NCI-H345 (cell line): ENCODE results near the gene SELPLG.
"Not testable (repeated sequence)": the region's sequence is repeated elsewhere in the genome, so short reads cannot be mapped to it uniquely, and the experiment has no call there.

Experiments used
- DNase-seq: peaks from one replicate; lab custom pipeline; 2025; lab: John Stamatoyannopoulos, UW

Gene SELPLG

DNA sequence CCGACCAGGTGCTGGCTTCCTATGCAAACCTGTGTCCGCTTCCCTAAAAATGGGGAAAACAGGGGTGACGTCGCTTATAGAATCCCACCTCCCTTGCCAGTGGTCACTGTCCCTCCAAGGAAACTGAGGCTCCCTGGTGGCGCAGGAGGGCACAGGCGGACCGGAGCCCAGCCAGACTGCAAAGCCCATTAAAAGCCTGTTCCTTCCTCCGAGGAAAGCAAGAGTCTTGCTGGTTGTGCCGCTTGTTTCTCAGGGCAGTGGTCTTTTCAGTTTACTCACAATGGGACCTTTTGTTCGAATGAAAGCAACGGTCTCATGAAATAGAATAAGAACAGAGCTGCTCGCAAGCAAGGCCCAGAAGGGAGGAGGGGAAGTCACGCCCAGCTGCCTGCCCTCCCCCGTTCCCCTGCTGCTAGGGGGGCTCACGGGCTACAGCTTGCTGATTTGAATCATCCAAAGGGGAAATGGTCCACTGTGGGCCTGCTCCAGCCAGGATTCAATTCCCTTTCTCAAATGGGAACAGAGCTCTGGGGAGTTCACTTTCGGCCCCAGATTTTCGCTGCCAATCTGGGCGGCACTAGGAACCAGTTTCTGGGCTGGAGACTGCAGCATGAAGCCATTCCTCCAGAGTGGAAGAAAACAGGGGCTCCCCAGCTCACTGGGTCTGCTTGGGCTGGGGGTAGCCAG, 4.6 kb upstream of the SELPLG start:
- DNase-seq = no peak

DNA sequence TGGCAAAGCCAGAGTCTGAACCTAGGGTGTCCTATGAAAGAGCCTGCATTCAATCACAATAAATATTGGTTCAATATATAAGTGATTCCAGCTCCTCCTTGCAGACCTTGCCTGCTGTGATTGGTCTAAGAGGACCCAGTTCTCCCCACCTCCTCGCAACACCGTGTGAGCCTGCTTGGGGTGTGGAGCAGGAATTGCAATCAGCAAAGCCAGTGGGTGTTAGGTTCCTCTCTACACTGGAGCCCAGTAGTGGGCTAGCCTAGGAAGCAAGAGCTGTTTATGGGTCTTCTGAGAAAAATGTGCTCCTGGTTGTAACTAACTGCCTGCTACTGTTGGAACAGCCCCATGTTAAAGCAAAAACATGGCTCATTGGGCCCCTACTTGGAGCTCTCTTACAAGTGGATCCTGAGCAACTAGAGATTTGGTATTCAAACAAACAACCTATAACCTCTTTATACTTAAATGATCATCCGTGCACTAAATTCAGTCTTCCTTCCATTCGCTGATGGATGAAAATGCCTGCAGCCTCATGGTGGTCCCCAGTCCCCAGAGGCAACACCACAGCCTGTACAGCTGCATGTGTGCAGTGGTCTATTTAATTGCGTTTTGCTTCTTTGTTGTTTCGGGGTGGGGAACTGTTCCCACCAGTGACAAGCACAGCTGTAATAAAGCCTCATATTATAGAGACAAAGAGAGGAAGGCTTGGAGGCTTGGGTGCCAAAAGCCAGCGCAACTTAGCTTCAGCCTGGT, 3.7 kb upstream of the SELPLG start:
- no peak for DNase-seq

DNA sequence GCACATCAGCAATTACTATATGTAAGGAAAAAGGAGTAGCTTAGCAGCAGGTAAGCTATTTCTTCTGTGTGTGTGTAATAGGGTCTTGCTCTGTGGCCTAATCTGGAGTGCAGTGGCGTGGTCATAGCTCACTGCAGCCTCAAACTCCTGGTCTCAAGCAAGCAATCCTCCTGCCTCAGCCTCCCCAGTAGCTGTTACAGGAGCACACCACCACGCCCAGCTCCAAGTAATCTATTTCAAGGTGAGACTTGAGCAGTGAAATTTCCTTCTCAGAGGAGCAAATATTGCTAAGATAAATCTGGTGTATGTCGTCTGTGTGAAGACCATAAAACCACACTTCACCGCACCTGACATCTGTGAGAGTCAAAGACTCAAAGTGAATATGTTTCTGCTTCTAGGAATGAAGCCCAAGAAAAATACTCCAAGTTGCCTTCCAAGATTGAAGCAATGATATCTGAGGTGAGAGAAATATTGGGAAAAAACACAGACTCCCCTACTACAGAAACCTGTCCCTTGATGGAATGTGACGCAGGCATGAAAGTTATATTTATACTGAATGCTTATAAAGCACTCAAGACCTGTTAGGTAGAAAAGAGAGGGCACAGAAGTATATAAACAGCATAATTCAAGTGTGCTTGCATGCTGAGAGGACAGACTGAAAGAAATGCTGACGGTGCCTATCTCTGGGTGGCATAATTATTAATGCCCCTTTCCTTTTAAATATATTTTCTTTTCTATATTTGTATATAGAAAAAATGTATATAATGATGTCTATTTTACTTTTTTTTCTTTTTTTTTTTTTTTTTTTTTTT, 2.5 kb upstream of the SELPLG start:
- no peak for DNase-seq

DNA sequence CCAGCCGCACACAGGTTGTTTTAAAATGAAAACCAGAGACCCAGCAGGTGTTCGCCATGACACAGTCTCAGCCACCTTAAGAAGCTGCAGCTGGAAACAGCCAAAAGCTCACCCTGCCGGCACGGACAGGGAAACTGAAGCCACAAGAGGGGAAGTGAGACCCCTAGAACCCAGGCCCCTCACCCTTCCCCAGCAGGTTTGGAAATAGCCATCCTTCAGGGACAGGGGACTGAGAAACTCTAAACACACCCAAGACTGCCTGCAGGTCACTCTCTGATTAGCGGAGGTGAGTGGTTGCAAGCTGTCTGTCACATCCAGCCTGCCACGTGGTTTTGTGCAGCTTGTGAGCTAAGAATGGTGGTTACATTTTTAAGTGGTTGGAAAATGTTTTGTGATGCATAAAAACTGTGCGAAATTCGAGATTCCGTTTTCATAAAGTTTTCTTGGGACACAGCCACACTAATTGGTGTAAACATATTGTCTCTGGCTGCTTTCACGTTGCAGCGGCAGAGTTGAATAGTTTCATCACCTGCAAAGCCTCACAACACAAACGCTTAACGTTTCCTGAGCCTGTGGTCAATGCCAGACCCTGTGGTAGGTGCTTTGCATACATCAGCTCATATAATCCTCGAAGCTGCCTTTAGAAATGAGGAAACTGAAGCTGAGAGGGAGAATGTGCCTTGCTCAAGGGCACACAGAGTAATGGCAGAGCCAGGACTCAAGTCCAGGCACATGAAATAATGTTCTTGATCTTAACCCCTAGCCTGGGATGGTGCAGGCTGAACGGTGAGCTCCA, 1.7 kb upstream of the SELPLG start:
- DNase-seq = no peak

DNA sequence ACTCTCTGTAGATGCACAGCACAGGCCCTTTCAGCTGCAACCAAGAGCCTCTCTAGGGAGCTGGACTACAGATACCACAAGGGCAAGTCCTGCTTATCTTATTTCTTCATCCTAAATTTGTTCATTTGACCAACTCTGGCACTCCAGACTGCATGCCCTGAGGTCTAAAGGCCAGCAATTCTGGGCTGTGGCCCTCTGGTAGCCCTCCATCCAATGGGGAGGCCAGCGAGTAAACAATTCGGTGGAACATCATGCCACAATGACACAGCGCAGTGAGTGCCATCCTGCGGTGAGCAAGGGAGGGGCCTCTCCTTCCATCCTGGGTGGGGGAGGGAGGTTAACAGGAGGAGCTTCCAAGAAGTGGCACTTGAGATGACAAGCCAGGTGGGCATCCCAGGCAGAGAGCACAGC, 652 bp upstream of the SELPLG start:
- peak; percentile 72 for DNase-seq

DNA sequence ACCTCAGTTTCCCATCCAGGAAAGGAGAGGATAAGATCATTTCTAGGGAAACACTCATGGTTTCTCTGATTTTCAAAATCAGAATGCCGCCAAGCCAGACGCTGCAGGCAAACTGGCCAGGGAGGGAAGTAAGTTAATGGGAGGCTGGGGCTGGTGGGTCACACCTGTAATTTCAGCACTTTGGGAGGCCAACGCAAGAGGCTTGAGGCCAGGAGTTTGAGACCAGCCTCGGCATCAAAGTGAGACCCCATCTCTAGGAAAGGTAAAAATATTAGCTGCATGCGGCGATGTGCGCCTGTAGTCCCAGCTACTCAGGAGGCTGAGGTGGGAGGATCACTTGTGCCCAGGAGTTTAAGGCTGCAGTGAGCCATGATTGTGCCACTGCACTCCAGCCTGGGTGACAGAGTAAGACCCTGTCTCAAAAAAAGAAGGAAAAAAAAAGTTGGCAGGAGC, 587 bp downstream of the SELPLG start:
- no peak for DNase-seq

DNA sequence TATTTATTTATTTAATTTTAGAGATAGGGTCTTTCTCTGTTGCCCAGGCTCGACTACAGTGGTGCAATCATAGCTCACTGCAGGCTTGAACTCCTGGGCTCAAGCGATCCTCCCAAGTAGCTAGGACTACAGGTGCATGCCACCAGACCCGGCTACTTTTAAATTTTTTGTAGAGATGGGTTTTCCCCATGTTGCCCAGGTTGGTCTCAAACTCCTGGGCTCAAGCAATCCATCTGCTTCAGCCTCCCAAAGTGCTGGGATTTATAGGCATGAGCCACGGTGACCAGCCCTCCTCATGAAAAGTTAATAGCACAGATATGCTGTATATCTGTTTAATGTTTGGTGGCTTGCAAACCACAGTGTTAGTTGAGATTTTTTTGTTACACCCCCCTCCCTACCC, 2.4 kb downstream of the SELPLG start:
- DNase-seq = not testable (repeated sequence)

DNA sequence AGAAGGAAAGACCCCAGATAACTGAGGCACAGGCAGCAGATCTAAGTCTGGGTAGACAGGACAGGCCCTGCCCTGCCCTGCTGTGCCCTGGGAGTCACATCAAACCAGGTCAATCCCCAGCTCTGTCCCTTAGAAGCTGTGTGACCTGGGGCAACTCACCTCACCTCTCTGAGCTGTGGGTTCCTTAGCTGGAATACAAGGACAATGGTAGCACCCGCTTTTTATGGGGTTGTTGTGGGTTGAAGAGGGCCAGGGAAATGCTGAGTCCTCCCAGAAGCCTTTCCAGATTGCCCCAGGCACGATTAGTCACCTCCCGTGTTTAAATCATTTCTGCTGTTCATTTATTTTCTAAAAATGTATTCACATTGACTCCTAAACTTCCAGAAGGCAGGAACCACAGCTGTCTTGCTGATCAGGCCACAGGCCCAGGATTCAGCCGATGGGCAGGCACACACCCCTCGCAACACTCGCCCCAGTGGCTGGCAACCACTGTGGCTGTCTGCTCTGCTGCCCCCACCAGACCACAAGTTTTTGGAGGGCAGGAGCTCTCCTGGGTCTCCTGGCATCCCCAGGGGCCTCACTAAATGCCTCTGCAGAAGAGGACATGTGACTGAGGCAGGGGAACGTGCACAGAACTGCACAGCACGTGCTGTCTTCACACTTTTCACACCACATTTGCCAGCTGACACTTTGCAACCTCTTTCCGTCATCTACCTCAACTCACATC, 3.0 kb downstream of the SELPLG start:
- DNase-seq = no peak

DNA sequence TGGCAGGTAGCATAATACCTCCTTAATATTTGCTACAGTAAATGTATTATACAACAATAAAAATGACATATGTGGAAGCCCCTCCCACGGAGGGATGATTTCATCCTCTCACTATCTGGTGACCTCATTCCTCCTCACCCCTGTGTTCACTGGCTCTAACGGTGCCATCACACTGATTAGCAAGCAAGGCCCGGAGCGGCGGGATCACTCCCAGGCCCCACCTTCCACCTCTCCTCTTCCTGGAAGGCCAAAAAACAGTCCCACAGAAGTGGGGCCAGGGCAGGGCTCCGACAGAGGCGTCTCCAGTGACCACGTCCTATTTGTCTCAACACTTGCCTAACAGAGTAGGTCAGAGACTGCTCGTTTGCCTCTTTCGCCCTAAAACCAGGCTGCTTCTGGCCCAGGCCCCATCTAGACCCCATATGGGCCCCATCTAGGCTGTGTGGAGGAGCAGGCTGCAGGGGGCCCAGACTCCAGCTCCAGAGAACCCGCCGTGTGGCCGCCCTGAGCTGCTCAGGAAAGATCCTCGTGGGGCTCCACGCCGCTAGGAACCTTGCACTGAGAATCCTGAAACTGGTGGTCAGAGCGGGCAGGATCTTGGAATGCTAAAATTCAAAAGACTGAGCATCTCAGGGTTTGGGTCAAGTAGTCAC, 3.7 kb downstream of the SELPLG start:
- no peak for DNase-seq

DNA sequence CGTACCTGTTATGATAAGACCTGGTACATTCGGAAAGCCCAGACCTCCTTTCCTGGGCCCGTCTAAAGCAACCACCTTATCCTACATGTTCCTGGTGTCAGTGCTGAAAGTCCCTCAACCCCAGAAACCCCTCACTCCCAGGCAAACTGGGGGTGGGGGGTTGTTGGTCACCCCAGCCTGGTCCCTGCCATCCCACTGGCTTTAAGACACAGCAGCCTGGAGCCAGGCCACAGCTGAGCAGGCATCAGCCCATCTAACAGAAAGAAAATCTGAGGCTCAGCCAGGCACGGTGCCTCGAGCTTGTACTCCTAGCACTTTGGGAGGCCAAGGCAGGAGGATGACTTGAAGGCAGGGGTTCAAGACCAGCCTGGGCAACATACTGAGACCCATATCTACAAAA, 4.5 kb downstream of the SELPLG start:
- no peak for DNase-seq

DNA sequence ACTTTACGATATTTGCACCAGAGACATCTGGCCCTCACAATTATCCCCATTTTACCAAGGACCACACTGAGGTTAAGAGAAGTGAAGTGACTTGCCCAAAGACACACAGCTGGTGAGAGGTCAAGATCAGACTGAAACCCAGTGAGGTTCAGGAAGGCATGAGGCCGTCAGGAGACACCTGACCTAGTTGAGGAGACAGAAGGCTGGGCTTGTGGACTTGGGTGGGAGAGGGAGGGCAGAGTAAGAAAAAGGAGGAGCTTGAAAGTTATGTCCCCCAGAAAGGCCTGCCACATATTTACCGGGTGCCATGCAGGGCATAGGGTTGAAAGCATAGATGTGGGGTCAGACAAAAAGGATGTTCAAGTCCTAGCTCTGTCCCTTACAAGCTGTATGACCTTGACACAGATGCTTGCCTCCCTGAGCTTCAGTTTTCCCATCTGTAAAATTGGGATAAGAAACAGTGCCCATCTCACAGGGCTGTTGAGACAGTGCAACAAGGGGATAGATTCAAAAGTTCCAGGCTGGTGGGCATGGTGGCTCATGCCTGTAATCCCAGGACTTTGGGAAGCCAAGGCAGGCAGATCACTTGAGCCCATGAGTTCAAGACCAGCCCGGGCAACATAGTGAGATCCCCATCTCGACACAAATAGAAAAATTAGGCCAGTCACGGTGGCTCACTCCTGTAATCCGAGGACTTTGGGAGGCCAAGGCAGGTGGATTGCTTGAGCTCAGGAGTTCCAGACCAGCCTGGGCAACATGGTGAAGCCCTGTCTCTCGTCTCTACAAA, 6.4 kb downstream of the SELPLG start:
- DNase-seq = no peak

DNA sequence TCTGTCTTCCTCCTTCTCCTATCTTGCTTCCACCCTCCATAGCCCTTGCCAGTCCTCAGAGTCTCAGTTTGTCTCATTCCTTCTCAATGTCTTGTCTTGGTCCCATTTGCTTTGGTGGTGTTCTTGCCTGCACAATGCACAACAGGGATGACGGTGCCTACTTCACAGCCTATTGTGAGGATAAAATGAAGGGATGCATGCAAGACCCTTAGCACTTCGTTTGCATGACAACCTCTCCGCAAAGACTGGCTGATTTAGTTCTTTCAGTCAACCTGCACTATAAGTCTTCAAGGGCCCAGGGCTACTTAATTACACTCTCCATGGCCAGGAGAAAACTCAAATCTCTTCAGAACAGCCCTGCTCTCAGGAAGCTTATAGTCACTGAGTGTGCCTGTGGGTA, 8.5 kb downstream of the SELPLG start:
- DNase-seq = no peak

DNA sequence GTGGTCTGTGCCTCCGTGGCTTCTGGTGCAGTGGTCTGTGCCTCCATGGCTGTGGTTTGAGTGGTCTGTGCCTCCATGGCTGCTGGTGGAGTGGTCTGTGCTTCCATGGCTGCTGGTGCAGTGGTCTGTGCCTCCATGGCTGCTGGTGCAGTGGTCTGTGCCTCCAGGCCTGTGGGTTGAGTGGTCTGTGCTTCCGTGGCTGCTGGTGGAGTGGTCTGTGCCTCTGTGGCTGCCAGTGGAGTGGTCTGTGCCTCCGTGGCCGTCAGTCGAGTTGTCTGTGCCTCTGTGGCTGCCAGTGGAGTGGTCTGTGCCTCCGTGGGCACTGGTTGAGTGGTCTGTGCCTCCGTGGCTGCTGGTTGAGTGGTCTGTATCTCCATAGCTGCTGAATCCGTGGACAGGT, 10.1 kb downstream of the SELPLG start:
- no peak for DNase-seq

DNA sequence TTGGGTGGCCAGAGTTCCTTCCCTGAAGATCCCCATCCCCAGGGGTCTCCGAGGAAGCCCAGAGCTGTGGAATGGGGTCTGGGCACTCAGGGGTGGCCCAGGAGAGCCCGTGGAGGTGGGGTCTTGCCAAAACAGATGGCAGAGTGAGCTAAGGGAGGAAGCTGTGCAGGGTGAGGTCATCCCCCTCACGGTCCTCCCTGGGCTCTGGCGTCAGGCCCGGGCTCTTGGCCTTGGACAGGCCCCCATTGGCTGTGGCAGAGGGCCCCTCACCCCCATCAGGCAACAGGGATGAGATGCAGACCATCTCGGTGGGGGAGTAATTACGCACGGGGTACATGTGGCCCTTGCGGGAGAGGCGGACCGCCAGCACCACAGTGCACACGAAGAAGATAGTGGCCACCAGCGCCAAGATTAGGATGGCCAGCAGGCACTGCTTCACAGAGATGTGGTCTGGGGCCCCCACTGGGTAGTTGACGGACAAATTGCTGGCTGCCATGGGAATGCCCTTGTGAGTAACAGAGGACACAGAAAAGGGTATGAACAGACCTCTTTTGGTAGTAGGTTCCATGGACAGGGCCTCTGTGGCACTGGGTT, 10.7 kb downstream of the SELPLG start:
- no peak for DNase-seq

DNA sequence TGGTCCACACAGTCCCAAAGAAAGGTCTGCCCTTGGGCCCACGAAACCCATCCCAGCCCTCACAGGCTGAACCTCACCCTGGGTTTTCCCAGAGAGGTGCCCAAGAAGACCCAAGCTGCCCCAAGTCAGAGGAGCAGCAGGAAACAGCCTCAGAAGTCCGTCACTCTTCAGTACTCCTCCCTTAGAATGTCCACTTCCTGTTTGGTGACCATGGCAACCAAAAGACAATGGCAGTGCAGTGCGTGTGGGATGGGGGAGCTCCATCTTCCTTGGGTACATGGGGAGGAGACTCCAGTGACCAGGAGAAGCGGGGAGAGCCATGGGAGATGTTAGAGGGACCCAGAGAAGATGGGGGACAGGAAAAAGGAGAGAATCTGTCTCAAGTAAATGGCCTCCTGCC, 11.3 kb downstream of the SELPLG start:
- no peak for DNase-seq

DNA sequence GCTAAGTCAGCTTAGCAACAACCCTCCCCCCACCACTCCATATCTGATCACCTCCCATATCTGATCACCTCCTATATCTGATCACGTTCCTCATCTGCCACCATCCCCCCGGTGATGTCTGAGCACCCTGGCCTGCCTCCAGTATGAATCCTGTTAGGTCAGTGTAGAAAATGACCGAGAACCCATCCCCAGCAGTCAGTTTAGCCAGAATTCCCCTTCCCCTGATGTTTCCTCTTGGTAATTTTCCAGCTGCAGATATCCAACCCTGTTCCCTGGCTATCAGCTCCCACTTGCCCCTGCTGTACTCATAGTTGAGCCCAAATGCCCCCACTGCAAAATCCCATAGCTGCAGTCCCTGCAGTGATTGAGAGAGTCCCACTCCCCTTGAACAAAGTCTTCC, 12.5 kb downstream of the SELPLG start:
- DNase-seq = no peak

DNA sequence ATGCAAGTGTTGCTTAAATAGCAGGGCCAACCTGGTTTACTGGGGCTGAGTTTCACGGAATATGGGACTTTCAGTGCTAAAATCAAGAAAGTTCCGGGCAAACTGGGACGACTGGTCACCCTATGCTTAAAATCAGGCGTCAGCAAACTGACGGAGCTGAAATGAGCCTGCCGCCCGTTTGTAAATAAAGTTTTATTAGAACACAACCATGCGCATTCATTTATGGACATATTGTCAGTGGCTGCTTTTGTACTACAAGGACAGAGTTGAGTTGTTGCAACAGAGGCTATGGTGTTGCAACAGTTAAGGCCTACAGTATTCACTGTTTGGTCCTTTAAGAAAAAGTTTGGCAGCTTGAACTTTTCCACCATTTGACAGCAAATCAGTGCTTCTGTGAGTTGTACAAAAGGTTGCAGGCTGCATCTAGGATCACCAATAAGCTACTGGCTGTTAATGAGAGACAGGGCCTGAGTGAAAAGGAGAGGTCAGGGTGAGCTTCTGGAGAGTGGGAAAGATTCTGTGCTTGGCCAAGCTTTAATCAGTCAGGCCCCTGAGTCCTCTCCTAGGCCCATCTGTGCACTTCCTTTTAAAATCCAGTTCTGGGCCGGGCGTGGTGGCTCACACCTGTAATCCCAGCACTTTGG, 13.3 kb downstream of the SELPLG start:
- no peak for DNase-seq

DNA sequence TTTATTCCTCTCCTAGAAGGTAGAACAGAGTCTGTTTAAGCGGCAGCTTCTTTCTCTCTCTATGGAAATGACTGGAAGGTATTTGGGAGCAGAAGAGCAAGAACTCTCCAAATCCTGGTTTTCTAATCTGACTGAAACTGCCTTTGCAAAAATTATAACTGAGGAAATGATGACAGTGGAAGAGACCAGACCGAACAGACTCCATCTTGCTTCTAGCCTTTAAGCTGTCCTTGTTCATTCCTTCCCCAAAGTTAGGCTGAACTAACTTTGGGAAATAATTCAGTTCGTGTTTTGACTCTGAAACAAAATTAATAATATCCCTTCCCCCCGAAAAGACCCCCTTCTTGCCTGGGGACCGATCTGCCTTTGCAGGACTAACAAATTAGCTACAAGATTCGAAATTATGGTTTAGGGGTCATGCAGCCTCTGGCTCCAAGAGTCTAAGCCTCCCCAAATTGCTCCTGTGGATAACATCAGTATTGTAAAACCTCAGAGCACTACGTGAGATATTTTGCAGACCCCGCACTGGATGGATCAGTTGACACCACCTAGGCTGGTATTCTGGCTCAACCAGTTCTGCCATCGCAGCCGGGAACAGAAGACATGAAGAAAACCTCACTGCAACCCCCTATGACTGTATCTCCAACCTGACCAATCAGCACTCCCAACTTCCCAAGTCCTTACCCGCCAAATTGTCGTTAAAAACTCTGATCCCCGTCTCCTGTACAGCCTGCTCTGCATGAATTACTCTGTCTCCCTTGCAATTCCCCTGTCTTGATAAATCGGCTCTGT, 14.1 kb downstream of the SELPLG start:
- no peak for DNase-seq
